ENCODE data around the gene SEMA4C. TPM values are rescaled to one million over a fixed set of nuclear protein-coding genes. Genes with fewer than 3 reads are reported as not detected.

The SEMA4C gene
- total RNA-seq, 2 donors from 2014 or later: 82.5 to 92.1 TPM

GRCh38 chr2:96839875-96840850 lies 29.7 kb downstream of the SEMA4C start:
- peaks cover 2% of the 10 kb centered on the region for H3K4me1 Mint-ChIP-seq
- no peaks in the 10 kb centered on the region for H3K4me1 ChIP-seq (ENCODE audit: control insufficient read depth, insufficient read depth, low read length)
- no peak overlapping the region for H3K27ac ChIP-seq (ENCODE audit: low read depth, low read length)
- peaks cover 5% of the 10 kb centered on the region for H3K36me3 ChIP-seq (ENCODE audit: control insufficient read depth, insufficient read depth, low read length)
- H3K9ac ChIP-seq (ENCODE audit: extremely low read depth, low read length, poor library complexity, severe bottlenecking): no peak overlapping the region
- no peaks in the 10 kb centered on the region for H3K9me3 ChIP-seq (ENCODE audit: control insufficient read depth, low read length)
- H3K27me3 ChIP-seq (ENCODE audit: control insufficient read depth, insufficient read depth, low read length, poor library complexity, severe bottlenecking): no peaks in the 10 kb centered on the region
- WGBS, 2 experiments (ENCODE audit: insufficient coverage in 1 of 2, insufficient read length in 1 of 2): 93 to 97% methylated on average over 27 to 37 of the region's 37 CpGs
- H3K4me3 Mint-ChIP-seq: no peak overlapping the region
- H3K27ac Mint-ChIP-seq: no peak overlapping the region
- TF ChIP-seq CTCF (conservative IDR thresholded peaks at IDR 0.05): no peak
- H3K9me3 Mint-ChIP-seq: no peaks in the 10 kb centered on the region
- DNase-seq: peak; percentile 54
- no peak overlapping the region for H3K4me3 ChIP-seq (ENCODE audit: low read length)
- peaks cover 11% of the 10 kb centered on the region for H3K36me3 Mint-ChIP-seq (ENCODE audit: low read depth)
- H3K27me3 Mint-ChIP-seq (ENCODE audit: insufficient read depth): no peaks in the 10 kb centered on the region

GRCh38 chr2:96839293-96839874 lies 30.5 kb downstream of the SEMA4C start:
- no peak overlapping the region for H3K27ac ChIP-seq (ENCODE audit: low read depth, low read length)
- peak; percentile 71 for DNase-seq
- no peak overlapping the region for H3K9ac ChIP-seq (ENCODE audit: extremely low read depth, low read length, poor library complexity, severe bottlenecking)
- no peaks in the 10 kb centered on the region for H3K4me1 ChIP-seq (ENCODE audit: control insufficient read depth, insufficient read depth, low read length)
- H3K36me3 Mint-ChIP-seq (ENCODE audit: low read depth): peaks cover 19% of the 10 kb centered on the region
- H3K27ac Mint-ChIP-seq: no peak overlapping the region
- no peaks in the 10 kb centered on the region for H3K9me3 Mint-ChIP-seq
- no peak overlapping the region for H3K4me3 Mint-ChIP-seq
- no peaks in the 10 kb centered on the region for H3K9me3 ChIP-seq (ENCODE audit: control insufficient read depth, low read length)
- no peak overlapping the region for H3K4me3 ChIP-seq (ENCODE audit: low read length)
- H3K4me1 Mint-ChIP-seq: peaks cover 2% of the 10 kb centered on the region
- no peaks in the 10 kb centered on the region for H3K27me3 Mint-ChIP-seq (ENCODE audit: insufficient read depth)
- WGBS, 2 experiments (ENCODE audit: insufficient coverage in 1 of 2, insufficient read length in 1 of 2): 94 to 95% methylated on average over 30 to 42 of the region's 42 CpGs
- TF ChIP-seq CTCF (conservative IDR thresholded peaks at IDR 0.05): no peak
- no peaks in the 10 kb centered on the region for H3K27me3 ChIP-seq (ENCODE audit: control insufficient read depth, insufficient read depth, low read length, poor library complexity, severe bottlenecking)
- peaks cover 13% of the 10 kb centered on the region for H3K36me3 ChIP-seq (ENCODE audit: control insufficient read depth, insufficient read depth, low read length)

- Histone ChIP-seq H3K4me1 (ENCODE audit: control insufficient read depth, insufficient read depth, low read length) (no peaks in the 10 kb centered on the region), H3K9ac (ENCODE audit: extremely low read depth, low read length, poor library complexity, severe bottlenecking) (no peak overlapping the region), H3K9me3 (ENCODE audit: control insufficient read depth, low read length) (no peaks in the 10 kb centered on the region), H3K4me3 (ENCODE audit: low read length) (no peak overlapping the region), H3K27ac (ENCODE audit: low read depth, low read length) (no peak overlapping the region), H3K36me3 (ENCODE audit: control insufficient read depth, insufficient read depth, low read length) (peaks cover 19% of the 10 kb centered on the region), H3K27me3 (ENCODE audit: control insufficient read depth, insufficient read depth, low read length, poor library complexity, severe bottlenecking) (no peaks in the 10 kb centered on the region)
- H3K4me3 Mint-ChIP-seq: no peak overlapping the region
- no peaks in the 10 kb centered on the region for H3K9me3 Mint-ChIP-seq
- WGBS, 2 experiments (ENCODE audit: insufficient coverage in 1 of 2, insufficient read length in 1 of 2): 94 to 95% methylated on average over 16 to 23 of the region's 23 CpGs
- no peak overlapping the region for H3K27ac Mint-ChIP-seq
- H3K36me3 Mint-ChIP-seq (ENCODE audit: low read depth): peaks cover 22% of the 10 kb centered on the region
- no peak for DNase-seq
- no peak for TF ChIP-seq CTCF (conservative IDR thresholded peaks at IDR 0.05)
- no peaks in the 10 kb centered on the region for H3K27me3 Mint-ChIP-seq (ENCODE audit: insufficient read depth)
- peaks cover 2% of the 10 kb centered on the region for H3K4me1 Mint-ChIP-seq
Observed at GRCh38 chr2:96838345-96839292, 31.3 kb downstream of the SEMA4C start.
